Fibroblast of pulmonary artery (primary cell): ENCODE data around the gene IGFLR1.

Experiments
- DNase-seq: peaks from one replicate; pipeline ENCODE4 v3.0.0-alpha.2; 2010; ENCODE audit warnings: low read depth
- H3K4me3 ChIP-seq: replicated peaks from 2 replicates; pipeline ENCODE4 v1.5.1; 2011; ENCODE audit warnings: low read depth, mild to moderate bottlenecking, control low read depth, low read length, moderate library complexity
- CTCF ChIP-seq: IDR thresholded peaks from 2 replicates; pipeline ENCODE4 v1.5.1; 2011; ENCODE audit warnings: mild to moderate bottlenecking, control low read depth, low read length, inconsistent platforms; ENCODE audit errors: missing control alignments

The IGFLR1 gene

DNA sequence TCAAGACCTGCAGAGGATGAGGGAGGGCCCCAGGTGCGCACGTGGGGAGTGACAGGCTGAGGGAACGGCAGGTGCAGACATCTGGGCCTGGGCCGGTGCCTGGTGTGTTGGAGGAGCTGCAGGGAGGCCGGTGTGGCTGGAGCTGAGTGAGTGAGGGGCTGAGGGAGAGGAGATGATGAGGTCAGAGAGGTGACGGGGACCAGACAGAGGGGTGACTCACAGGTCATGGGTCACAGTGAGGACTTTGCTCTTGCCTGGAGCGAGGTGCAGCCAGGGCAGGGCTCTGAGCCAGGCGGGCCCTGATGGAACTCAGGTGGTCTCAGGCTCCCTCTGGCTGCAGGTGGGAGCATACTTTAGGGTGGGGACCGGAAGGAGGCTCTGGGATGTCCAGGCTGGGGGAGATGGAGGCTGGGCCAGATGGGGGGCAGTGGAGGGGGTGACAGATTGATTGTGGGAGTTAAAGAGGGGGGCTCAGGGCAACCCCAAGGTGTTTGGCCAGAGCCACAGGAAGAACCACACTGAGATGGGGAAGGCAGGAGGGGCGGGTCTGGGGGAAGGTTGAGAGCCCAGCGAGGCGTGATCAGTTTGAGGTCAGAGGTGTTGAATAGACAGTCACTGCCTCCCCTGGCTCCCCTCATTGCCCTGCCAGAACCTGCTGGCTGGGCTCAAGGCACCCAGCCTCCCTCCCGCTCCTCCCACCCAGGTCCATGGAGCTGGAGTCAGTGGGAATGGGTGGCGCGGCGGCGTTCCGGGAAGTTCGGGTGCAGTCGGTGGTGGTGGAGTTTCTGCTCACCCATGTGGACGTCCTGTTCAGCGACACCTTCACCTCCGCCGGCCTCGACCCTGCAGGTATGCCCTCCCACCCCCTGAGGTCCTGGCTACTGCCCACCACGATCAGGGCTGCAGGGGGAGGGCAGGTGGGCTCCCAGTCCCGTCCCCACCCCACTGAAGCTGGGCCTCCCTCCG, 41.5 kb upstream of the IGFLR1 start:
- no peak for DNase-seq
- no peak overlapping the region for H3K4me3 ChIP-seq
- TF ChIP-seq CTCF: no peak

GRCh38 chr19:35782589-35782988, 40.3 kb upstream of the IGFLR1 start:
- H3K4me3 ChIP-seq: no peak overlapping the region
- TF ChIP-seq CTCF: no peak
- DNase-seq: no peak

- TF ChIP-seq CTCF: no peak
- no peak overlapping the region for H3K4me3 ChIP-seq
- no peak for DNase-seq
These were observed 39.4 kb upstream of the IGFLR1 start for GRCh38 chr19:35781650-35782049.

DNA sequence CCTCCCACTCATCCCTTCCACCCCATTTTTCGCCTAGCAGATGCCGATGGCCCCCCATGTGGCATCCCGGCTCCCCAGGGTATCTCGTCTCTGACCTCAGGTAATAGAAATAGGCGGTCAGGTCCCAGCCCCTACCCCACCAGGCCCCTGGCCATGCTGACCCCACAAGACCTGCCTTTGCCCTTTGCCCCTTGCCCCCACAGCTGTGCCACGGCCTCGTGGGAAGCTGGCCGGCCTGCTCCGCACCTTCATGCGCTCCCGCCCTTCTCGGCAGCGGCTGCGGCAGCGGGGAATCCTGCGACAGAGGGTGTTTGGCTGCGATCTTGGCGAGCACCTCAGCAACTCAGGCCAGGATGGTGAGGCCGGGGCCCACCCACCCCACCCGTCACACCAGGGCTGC, 38.5 kb upstream of the IGFLR1 start:
- DNase-seq: no peak
- TF ChIP-seq CTCF: no peak
- no peak overlapping the region for H3K4me3 ChIP-seq

DNA sequence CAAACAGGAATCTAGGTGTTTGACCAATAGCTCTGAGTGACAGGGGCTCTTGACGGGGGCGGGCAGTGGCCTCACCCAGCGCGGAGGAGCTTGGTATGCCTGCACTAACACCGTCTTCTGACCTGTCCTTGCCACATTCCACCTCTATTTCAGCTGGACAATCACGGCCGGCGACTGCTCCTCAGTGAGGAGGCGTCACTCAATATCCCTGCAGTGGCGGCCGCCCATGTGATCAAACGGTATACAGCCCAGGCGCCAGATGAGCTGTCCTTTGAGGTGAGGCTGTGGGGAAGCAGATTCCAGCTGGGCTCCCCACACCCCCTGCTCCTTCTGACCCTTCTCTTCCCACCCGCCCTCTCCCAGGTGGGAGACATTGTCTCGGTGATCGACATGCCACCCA, 37.8 kb upstream of the IGFLR1 start:
- TF ChIP-seq CTCF: no peak
- DNase-seq: no peak
- no peak overlapping the region for H3K4me3 ChIP-seq

DNA sequence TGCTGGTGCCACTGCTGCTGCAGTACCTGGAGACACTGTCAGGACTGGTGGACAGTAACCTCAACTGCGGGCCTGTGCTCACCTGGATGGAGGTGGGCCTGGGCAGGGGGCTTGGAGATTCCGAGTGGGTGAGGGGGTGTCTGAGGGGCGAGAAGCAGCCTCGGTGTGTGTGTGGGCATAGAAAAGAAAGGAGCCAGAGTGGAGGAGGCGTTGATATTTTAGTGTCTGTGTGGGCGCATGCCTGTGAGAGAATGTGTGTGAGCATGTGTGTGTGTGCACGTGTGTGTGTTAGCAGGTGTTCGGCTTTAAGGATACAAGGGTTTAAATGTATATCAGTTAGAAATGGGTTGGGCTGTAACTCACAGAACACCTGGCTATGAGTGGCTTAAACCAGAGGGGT, 36.8 kb upstream of the IGFLR1 start:
- no peak for DNase-seq
- no peak overlapping the region for H3K4me3 ChIP-seq
- TF ChIP-seq CTCF: no peak

DNA sequence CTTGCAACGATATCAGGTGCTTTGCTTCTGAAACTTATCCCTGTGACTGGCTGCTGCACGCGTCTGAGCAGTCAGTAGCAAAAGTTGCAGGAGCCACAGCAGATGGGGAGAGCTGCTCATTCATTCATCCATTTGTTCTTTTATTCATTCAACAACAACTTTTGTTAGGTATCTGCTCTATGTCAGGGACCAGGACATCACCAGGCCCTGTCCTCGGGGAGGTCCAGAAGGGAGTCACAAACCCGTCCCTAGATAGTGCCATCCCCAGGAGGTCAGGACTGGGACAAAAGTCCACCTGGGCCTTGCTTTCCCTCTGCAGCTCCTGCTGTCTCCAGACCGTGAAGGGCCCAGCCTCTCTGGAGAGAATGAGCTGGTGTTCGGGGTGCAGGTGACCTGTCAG, 35.7 kb upstream of the IGFLR1 start:
- no peak for TF ChIP-seq CTCF

More for the DNA sequence above, 35.7 kb upstream of the IGFLR1 start:
- no peak overlapping the region for H3K4me3 ChIP-seq
- DNase-seq: no peak
